Stimulated activated CD4-positive, alpha-beta T cell treated with anti-CD3 and anti-CD28 coated beads, Interleukin-2, amount 100 ng/mL, for 48 hours (primary cell): ENCODE data around the gene C6orf118.

Experiments
- DNase-seq, 2 donors: peaks; one replicate each; pipeline ENCODE4 v3.0.0-alpha.2; 2020

The C6orf118 gene

GRCh38 chr6:165308926-165309731, at the start of gene C6orf118:
TSS of gene C6orf118 (minus strand) at chr6:165309605. CDS start at chr6:165309586, 19 bp downstream.
- no peak for DNase-seq

DNA sequence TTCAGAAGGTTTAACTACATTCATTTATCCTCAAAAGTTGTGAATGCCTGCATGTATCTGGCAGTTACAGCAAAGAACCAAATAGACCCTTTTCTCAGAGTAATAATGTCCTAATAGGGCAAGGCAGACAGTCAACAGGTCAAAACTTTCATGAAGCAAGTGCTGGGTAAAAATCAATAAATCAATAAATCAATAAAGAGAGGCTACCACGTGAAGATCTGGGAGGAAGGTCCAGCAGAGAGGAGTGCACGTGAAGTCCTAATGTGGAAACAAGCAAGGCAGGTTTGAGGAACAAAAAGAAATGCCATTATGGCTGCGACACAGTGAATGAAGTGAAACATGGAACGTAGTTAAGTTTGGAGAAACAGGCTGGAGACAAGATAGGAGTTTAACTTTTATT, 36.3 kb upstream of the C6orf118 start:
- no peak for DNase-seq

DNA sequence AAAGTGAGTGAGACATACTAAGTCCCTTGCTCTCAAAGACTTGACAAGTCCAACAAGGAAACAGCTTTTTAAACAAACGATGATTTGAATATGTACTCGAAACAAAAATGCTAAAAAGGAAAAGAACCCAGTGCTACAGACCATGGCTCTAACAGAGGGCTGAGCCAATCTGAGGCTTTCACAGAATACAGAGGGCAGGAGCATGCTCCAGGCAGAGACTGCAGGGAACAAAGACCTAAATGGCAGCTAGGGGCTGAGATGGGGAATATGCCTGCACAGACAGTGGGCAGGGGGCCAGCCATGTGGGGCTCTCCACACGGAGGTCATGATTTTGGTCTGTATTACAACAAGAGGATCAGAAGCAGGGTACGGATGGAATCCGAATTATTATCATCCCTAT, 31.1 kb upstream of the C6orf118 start:
- no peak for DNase-seq

DNA sequence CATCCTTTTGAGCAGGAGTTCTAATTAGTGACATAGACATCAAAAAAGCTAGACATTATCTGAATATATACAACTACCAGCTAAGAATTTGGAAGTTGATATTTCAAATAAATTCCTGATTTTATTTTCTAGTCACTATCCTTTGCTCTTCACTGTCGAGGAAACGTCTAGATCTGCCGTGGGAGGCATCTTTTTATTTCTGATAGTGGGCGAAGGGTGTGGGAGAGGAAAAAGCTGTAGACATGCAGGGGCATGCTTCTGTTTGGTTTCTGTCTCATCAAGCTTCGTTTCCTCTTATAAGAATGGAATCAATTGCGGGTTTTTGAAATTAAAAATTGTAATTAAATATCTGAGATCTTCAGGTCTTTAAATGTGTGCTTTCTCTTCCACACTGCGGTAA, 16.2 kb upstream of the C6orf118 start:
- no peak for DNase-seq

DNA sequence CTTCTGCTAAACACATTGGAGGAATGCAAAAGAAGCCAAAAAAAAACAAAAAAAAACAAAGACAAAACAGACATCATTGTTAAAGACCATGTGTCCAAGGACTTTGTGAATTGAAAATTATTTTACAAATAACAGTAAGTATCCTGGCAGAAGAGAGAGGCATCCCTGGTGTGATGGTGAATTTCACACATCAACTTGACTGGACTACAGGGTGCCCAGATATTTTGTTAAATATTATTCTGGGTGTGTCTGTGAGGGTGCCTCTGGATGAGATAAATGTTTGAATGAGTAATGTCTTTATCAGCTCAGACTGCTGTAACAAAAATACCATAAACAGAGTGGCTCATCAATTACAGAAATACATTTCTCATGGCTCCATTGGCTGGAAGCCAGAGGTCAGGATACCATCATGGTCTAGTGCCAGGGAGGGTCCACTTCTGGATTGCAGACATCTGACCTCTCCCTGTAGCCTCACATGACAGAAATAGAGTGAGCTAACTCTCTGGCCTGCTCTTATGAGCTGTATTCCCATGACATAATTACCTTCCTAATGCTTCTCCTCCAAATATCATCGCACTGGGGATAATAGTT, 12.2 kb upstream of the C6orf118 start:
- no peak for DNase-seq

GRCh38 chr6:165321150-165321549, 11.7 kb upstream of the C6orf118 start:
- no peak for DNase-seq

GRCh38 chr6:165317723-165318122, 8.3 kb upstream of the C6orf118 start:
- DNase-seq, result no peak

GRCh38 chr6:165306955-165307354, 2.5 kb downstream of the C6orf118 start:
- no peak for DNase-seq

GRCh38 chr6:165301372-165302246, 7.8 kb downstream of the C6orf118 start:
- DNase-seq, result no peak

DNA sequence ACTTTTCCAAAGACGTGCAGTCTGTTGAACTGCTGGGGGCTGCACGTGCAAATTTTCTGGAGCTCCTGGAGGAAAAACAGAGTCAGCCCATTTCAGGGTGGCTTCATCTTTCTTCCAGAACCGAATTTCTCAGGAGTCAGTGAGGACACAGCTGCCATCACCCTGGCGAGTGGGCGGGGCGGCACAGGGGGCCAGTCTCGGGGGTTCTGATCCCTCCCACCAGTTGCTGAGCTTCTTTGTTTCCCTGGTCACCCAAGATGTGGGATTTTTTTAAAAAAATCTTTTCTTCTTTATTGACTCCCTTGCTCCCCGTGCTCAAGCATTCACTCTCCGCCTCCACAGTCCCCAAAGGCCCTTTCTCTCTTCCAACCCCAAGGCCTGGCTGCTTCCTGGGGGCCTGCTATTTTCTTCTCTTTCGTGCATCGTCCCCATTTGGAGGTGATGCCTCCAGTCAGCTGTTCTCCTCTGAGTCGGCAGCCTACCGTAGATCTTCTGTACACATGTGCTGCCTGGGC, 8.9 kb downstream of the C6orf118 start:
- DNase-seq, result no peak

- no peak for DNase-seq
These were observed 10.5 kb downstream of the C6orf118 start for GRCh38 chr6:165298875-165299274.

GRCh38 chr6:165298402-165298801, 11.0 kb downstream of the C6orf118 start:
- no peak for DNase-seq

GRCh38 chr6:165292657-165293056, 16.7 kb downstream of the C6orf118 start:
- DNase-seq, result no peak

DNA sequence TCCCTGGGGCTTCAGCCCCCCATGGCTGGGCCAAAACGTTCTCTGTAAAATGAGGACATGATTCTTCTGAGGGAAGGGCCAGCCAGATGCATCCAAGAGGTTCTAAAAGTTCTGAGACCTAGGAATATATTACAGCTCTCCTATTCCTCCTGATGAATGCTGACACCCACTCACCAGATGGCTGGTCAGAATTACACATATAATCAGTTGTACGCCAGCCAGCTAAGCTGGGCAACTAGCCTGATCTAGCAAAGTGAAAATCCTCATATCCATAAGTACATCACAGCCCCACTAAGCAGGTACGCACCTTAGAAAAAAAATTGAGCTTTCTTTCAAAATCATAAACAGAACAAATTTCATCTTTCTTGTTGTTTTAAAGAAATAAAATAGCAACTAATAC, 34.8 kb downstream of the C6orf118 start:
- DNase-seq, result no peak

- no peak for DNase-seq
These were observed 36.8 kb downstream of the C6orf118 start for GRCh38 chr6:165272585-165272984.

GRCh38 chr6:165268987-165269386, 40.4 kb downstream of the C6orf118 start:
- DNase-seq, result no peak

GRCh38 chr6:165266621-165267020, 42.8 kb downstream of the C6orf118 start:
- DNase-seq, result no peak

DNA sequence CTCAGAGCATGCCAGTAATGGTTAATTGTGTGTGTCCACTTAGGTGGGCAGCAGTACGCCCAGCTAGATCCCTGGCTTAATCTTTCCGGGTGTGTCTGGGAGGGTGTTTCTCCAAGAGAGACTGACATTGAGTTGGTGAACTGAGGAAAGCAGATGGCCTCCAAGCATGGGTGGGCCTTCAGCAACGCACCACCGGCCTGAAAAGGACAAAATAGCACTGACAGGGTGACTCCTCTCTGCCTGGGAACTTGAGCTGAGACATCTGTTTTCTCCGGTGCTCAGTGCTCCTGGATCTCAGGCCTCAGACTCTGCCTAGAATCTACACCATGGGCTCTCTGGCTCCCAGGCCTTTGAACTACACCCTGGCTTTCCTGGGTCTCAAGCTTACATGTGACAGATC, 43.2 kb downstream of the C6orf118 start:
- no peak for DNase-seq

GRCh38 chr6:165260462-165260861, 48.9 kb downstream of the C6orf118 start:
- no peak for DNase-seq

DNA sequence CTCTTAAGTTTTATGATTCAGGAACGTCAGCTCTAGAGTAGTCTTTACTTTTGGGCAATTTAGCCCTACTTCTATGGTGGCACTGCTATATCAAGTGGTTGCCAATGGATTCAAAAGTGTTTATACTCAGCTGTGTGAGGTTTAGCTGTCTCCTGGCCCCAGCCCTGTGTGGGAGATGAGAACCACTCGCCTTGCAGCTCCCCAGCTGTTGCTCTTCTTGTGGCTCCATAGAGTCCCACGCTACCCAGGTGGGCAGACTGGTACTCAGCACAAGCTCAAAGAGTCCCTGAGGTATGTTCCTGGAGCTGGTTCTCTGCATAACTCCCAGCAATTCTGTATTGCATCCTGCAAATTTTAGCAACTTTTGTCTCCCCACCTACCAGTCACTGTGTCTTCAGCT, 59.6 kb downstream of the C6orf118 start:
- DNase-seq, result no peak

DNA sequence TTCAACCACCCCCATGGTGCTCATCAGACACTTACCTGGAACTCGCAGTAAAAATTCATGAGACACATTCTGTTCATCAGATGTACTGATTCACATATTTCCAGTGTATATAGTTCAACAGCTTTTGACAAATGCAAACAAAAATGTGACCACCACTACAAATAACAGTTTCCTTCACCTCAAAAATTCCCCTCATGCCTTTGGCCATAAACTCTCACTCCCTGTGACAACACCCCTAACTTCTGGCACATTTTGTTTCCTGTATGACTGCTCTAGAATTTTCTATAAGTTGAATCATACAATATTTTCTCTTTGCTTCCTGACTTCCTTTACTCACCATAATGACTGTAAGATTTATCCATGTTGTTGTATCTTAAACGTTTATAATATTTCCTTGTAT, 63.7 kb downstream of the C6orf118 start:
- DNase-seq, result no peak

DNA sequence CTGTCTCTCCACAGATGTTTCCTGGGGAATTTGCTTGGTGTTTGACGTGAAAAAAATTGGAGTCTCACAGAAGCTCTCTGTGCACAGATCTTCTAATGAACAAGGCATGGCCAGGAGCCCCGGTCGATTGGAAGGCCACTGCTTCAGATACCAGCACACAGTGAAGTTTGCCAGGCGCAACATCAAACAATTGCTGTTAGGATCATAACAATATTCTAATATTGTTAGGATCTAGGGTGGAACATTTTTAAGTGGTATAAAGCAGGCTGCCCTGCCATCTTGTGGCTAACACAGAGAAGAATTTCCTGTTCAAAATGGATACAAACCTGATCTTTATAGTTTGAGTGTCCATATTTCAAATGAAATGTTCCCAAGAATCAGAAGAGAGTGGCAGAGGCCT, 64.1 kb downstream of the C6orf118 start:
- DNase-seq, result no peak

GRCh38 chr6:165244524-165245247, 64.7 kb downstream of the C6orf118 start:
- no peak for DNase-seq
